Effector CD8-positive, alpha-beta T cell (primary cell): ENCODE results near the gene CNTF.

Experiments
- DNase-seq: peaks from one replicate; lab custom pipeline; 2025; lab: John Stamatoyannopoulos, UW

CNTF gene

DNA sequence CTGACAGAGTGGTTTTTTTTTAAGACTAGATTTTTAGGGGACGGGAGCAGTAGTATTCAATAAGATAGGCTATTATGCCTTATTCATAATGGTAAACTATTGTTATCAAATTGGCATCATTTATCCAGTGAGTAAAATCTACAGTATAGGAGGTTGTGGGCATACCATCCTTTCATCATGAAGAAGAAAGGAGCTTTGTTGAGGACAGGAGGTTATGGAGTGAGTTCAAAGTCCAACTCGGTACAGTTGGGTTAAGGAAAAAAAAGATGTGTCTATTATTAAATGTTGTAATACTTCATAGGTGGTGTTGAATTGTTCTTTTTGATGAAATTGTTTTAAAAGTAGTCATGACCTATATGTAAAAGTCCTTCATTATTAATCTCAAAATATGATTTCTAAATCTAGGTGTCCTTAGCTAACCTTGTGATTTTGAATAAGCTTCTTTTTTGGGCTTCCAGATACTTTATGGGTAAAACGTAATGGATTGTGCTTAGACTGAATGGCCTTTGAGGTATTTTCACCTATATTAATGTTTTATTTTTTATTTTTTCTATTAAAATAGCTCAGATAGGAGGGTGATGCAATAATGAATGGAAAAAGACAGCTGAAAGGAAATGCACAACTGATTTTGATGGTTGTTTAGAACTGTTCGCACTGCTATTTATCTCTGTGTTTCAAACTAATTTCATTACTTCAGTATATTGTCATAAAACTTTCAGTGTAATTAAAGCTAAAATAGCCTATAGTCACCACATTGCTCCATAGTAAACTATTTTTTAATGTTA lies 15.3 kb upstream of the CNTF start:
- DNase-seq = no peak

GRCh38 chr11:58608331-58608730 lies 14.1 kb upstream of the CNTF start:
- no peak for DNase-seq

- DNase-seq = no peak
Measured at GRCh38 chr11:58609723-58610122, 12.7 kb upstream of the CNTF start.

DNA sequence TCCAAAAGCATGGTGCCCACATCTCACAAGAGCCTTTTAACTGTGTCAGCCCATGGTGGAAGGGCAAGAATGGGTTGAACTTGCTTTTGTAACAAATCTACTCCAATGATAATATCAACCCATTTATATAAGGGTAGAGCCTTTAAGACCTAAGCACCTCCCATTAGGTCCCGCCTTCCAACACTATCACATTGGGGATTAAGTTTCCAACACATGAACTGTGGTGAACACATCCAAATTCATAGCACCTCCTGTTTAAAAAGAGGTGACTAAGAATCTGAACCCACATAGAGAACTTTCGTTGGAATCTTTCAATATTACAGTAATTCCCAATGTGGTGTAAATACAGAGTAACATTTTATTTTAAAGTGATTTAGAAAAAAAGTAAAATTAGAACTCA lies 9.2 kb upstream of the CNTF start:
- no peak for DNase-seq

DNA sequence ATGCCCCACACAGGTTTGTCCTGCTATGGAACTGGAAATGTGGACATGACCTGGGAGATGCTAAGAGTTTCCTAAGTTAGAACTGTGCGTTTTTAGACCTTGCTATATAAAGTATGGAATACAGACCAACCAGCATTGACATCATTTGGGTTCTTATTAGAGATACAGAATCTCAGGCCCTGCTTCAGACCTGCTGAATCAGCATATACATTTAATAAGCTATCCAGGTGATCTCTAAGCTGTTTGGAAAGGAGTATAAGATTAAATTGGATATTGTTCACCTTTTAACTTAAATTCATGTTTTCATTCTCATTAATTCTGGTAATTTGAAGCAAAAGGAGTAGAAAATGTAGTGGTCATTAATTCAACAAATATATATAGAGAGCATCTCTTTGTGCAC lies 6.9 kb upstream of the CNTF start:
- no peak for DNase-seq

DNA sequence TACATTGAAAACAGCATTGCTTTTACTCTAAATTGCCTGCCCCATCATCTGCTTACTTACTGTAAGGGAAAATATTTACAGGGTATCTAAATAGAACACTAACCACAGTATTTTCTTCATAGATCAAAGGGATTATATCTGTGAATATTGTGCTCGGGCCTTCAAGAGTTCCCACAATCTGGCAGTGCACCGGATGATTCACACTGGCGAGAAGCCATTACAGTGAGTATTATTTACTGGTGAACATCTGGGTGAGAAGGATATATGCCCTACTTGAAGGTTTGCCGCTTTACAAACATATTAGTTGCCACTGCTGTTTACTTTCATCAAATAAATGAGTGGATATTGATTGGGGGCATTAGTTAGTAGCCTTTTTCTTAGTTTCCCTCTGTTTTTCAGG lies 5.9 kb upstream of the CNTF start:
- DNase-seq = no peak

DNA sequence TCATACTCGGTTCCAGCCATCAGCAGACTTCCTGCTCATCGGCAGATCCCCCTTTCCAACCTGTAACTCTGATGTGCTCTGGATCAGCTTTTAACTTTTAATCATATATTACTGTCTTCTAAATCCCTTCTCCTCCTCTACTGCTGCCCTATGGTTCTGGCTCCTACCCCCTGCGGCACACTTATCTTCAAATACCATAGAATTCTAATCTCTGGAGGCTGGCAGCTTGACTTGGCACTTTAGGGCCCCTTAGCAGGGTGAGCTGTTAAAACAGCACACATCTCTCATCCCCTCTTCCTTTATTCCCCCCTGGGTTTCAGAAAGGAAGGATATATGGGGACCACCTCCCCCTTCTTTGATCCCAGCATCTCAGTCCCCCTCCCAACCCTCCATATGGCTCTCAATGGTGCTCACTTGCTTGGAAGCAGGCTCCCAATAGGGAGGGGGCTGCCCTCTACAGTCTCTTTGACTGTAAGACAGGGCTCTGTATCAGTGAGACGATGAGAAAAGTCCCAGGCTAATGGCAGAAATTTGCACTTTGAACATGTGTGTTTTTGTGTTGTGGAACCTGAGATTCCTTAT lies 4.4 kb upstream of the CNTF start:
- no peak for DNase-seq

- no peak for DNase-seq
Measured at GRCh38 chr11:58621586-58622262, 741 bp upstream of the CNTF start.

DNA sequence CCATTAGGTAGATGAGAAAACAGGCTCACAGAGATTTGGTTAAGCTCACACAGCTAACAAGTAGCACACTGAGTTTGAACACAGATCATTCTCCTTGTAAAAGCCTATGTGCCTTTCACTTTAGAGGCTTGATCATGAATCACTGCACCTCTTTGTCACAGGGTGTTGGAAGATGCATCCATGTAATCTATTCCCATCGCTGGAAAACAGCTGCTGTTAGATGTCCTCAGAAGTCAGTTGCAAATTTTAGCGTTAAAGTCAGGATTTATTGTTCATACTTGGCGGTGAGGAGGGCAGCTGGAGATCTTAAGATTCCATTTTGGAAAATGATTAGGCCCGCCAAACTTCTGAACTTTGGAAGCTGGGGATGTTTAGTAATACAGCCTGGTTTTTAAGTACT lies 2.6 kb downstream of the CNTF start:
- no peak for DNase-seq

- DNase-seq = no peak
Measured at GRCh38 chr11:58625826-58626460, 3.5 kb downstream of the CNTF start.

- no peak for DNase-seq
Measured at GRCh38 chr11:58626934-58627483, 4.5 kb downstream of the CNTF start.

- DNase-seq = no peak
Measured at GRCh38 chr11:58628446-58628845, 6.0 kb downstream of the CNTF start.

DNA sequence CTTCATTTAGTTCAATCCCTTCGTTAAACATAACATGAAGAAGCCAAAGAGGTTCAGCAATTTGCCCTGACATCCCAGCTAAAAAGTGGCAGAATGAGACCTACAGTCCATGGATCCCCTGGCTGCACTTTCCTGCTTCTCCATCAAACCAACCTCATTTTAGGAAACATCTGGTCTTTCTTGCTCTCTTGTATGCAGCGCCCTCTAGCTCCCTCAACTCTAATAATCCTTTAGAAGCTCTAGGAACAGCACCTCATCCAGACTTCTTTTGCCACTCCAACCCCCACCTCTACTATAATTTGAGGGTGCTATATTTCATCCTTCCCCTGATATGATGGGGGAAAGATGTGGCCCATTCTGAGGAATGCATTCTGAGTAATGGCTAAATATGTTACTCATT lies 7.4 kb downstream of the CNTF start:
- no peak for DNase-seq

DNA sequence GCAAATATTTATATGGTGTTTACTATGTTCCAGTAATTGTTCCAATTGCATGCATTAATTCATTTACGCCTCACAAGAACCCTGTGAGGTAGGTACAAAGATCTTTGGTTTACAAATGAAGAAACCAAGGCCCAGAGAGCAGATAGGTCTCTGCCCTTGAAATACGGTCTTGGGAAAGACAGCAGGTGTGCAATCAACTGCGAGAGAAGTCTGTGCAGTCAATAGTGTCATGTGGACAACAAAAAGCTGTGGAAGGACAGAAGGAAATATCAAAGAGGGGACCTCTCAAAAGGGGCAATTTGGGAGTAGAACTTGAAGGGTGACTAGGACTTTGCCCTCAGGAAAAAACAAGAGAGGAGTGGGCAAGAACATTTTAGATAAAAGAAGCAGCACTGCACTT lies 8.9 kb downstream of the CNTF start:
- DNase-seq = no peak

DNA sequence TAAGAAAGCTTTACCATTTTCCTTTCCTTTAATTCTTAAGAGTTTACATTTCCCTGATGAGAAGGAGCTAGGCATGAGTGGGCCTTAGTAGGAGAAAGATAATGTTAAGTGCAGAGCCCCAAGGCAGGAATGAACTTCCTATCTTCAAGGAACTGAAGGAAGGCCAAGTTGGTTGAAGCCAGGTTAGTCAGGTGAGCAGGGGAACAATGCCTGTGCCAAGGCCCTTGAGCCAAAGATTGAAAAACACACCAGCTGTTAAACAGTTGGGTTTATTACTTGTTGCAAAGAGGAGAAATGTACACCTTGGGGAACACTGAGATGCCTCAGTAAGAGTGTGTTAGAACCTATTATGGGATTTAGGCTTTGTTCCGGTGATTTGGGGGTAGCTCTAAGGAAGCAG lies 10.0 kb downstream of the CNTF start:
- no peak for DNase-seq

- no peak for DNase-seq
Measured at GRCh38 chr11:58636587-58636986, 14.1 kb downstream of the CNTF start.

DNA sequence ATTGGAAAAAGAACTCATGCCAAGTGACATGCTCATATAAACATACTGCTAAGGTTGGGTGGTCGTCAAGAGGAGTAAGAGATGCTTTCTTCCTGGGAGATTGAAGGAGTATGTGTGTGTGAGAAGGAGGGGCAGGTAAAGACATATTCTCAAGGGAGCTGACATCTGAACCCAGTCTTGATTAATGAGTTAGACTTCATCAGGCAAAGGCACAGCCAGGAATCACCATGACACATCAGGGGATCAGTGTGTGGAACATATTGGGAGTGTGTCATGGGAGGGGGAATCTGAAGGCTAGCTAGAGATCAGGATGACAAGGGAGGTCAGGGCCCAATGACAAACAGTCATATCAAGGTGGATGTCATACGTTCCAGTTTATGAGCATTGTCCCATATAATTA lies 14.9 kb downstream of the CNTF start:
- no peak for DNase-seq

DNA sequence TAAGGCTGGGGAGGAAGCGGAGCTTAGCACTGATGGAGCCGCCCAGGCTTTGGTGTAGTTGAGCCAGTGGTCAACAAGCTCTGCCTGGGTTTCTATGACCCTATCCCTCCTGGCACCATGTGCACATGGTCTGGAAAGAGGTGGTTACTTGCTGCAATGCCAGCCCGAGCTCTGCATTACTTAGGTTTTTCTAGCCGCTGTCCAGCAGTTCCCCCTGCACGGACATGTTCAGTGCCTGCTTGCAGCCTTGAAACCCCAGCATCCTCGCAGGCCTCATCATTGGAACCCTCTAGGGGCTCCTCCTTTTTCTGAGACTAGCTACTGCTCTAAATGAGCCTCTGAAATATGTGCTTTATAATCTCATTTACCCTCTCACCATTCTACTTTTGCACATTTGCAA lies 16.6 kb downstream of the CNTF start:
- DNase-seq = no peak

DNA sequence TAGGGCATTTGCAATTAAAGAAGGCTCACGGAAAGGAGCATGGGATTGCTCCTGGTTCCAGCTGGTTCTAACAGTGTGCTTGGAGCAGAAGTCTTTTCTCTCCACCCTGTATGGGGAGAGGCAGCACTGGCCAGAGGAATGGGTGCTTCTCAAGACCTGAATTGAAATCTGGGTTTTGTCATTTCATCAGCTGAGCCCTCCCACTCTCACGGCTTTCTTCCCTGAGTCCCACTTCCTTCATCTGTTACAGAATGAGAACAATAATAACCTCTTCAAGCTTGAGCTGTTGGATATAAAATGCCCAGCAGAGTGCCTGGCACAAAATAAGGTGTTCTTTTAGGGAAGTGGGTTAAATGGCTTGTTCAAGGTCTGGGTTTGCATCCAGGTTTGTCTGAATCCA lies 17.2 kb downstream of the CNTF start:
- DNase-seq = no peak

GRCh38 chr11:58640386-58641023 lies 18.0 kb downstream of the CNTF start:
- no peak for DNase-seq

DNA sequence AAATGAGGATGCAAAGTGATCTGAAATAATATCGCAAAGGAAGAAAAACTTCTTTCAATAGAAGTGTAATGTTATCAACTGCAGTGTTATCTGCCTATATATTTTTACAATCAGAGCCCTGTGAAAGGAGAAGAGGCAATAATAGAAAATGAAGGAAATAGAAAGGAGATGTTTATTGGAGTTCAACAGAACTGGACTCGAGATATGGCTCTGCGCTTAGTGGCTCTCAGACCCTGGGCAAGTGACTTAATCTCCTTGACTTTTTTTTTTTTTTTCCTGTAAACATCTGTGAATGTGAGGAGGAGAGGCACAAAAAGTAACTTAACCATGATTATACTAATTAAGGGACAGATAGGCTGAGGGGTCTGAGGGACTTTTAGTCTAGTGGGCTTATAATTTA lies 18.9 kb downstream of the CNTF start:
- DNase-seq = no peak
